HG02571 (cell line): ENCODE data around the gene TMED8.
"Not testable (repeated sequence)": the region's sequence is repeated elsewhere in the genome, so short reads cannot be mapped to it uniquely, and the experiment has no call there.

Experiments used
- ATAC-seq: cut with Tn5 transposase; IDR thresholded peaks from one replicate; pipeline ENCODE4 v1.9.1; 2021; ENCODE audit warnings: mild to moderate bottlenecking, moderate library complexity; ENCODE audit not compliant: unreplicated experiment

Gene TMED8

DNA sequence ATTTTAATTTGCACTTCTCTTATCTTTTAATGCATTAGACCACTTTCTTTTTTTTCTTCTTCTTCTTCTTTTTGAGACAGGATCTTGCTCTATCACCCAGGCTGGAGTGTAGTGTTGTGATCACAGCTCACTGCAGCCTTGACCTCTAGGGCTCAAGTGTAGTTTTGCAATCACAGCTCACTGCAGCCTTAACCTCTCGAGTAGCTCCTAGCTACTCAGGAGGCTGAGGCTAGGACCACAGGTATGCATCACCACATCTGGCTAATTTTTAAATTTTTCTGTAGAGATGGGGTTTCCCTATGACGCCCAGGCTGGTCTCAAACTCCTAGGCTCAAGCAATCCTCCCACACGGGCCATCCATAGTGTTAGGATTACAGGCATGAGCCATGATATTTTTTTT, 12.7 kb downstream of the TMED8 start:
- no peak for ATAC-seq

DNA sequence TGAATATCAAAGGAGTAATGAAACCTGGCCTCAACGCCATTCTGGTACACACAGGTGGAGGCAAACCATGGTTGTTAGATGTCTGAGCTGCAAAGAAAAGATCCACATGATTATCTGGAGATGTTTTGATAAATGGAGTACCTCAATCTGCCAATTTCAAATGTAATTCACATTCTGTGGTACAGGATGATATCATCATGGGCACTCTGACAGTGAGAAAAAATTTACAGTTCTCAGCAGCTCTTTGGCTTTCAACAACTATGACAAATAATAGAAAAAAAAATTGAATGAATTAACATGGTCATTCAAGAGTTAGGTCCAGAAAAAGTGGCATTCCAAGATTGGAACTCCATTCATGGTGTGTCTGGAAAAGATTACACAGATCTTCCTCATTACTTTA, 17.3 kb downstream of the TMED8 start:
- ATAC-seq = no peak

DNA sequence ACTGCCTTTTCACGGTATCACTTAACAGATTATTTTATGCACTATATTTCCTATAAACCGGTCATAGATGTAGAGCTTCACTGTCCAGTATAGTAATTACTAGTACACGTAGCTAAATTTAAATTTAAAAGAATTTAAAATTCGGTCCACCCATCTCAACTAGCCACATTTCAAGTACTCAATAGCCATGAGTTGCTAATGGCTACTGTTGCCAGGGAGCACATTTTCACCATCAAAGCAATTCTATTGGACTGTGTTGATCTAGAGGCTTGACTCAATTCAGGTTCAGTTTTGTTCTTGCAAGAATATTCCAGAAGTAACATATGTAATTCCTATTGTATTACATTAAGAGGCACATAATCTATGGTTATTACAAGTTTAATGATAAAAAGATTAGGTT, 20.0 kb downstream of the TMED8 start:
- no peak for ATAC-seq

DNA sequence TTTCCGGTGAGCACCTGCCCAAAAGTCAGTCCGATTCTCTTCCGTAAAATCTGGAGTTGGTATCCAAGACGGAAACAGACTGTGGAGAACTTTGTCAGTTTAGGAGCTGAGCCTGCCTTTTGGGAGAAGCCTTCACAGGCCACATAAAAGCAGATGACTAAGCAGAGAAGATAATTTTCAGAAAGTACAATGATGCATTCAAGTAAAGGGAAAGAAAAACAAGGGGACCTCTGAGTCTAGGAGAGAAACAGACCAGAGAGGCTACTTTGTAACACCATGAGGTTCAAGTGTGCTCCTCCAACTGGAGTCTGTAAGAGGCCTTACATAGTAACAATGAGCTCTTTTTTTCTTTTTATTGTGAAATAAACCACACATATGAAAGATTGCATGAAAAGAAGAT, 21.1 kb downstream of the TMED8 start:
- no peak for ATAC-seq

DNA sequence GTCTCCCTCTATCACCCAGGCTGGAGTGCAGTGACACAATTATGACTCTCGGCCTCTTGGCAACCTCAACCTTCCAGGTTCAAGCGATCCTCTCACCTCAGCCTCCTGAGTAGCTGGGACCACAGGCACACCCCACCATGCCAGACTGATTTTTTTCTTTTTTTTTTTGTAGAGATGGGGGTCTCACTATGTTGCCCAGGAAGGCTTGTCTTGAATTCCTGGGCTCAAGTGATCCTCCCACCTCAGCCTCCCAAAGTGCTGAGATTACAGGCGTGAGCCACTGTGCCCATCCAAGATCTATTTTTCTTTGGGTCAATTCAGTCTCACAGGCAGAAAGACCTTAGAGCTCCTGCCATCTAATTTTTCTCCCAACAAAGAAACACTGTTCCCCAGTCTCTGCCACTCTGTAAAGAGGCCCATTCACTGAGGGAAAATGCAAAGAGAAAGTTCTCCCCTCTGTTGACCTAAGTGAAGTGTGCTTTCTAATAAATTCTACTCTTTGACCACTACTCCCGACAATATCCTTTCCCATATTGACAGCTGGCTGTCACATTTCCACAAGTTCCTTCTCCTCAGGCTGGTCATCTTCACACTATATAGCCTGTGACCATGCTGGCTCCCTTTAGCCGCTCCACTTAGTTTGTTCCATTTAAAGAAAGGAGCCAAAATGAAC, 23.3 kb downstream of the TMED8 start:
- ATAC-seq = no peak

DNA sequence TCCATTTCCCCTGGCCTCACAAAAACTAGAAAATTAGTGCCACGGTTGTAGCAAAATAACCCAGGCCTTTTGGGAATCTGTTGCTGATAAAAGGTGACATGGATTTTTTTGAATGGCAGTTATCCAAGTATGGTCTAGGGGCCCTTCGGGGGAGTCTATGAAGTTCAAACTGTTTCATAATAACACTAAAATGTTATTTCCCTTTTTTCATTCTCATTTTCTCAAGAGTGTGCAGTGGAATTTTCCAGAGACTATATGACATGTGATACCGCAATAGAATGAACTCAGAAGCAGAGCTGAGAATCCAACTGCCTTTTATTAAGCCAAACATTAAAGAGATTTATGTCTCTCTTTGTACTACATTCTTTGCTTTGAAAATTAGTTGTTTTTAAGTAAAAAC, 29.1 kb downstream of the TMED8 start:
- ATAC-seq = no peak

DNA sequence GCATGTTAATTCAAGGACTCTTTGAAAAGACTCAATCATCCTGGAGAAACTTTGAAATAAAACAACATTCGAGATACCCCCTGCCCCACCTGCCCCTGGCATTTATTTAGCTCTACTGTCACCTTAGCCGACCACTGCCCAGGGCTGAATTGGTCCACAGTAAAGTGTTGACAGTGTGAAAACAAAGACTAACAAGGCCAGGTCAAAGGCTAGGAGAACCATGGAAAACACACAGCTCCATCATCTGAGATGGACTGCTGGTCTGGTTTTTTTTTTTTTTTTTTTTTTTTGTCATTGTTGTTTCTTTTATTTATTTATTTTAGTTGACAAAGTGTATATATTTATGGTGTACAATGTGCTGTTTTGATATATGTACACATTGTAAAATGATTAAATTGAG, 30.4 kb downstream of the TMED8 start:
- ATAC-seq = no peak

DNA sequence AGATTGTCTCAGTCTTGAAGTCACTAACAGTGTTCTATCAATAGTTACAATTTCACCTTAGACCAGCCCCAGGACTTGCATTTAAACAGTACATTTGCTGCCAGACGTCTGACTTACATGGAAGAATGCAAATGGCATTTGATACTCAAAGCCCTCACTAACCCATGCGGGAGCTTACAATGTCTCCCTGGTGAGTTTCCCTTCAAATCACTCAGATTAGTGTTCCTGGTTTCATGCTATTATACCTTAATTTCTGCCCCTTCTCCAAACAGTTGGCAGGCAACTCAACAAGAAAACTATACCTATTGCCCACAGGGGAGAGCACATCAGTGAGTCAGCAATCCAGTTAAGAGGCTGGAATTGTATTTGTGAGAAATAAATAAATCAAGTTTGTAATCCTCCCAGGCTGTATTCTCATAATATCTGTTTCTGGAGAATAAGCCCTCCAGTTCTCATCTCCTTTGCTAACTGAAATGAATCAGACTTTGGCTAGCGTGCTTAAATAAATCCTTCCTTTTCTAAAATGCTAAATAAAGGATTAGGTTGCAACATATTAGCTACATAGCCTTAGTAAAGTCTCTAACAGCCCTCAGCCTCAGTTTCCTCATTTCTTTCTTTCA, 32.4 kb downstream of the TMED8 start:
- ATAC-seq = no peak

DNA sequence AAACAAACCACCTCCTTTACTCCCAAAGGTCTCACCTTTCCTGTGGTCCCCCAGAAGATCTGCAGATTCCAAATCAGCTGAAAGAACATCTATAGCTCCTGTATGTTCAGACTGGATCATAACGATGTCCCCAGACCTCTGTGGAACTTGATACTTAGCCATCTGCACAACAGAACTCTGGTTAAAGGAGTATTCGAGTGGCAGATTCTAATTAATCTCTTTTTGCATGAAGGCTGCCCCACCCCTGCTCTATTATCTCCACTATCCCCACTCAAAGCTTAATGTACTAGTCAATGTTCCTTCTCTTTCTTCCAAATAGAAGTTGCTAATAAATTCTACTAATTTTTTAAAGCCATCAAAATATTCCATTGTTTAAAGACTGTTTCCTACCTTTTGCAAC, 33.2 kb downstream of the TMED8 start:
- no peak for ATAC-seq

DNA sequence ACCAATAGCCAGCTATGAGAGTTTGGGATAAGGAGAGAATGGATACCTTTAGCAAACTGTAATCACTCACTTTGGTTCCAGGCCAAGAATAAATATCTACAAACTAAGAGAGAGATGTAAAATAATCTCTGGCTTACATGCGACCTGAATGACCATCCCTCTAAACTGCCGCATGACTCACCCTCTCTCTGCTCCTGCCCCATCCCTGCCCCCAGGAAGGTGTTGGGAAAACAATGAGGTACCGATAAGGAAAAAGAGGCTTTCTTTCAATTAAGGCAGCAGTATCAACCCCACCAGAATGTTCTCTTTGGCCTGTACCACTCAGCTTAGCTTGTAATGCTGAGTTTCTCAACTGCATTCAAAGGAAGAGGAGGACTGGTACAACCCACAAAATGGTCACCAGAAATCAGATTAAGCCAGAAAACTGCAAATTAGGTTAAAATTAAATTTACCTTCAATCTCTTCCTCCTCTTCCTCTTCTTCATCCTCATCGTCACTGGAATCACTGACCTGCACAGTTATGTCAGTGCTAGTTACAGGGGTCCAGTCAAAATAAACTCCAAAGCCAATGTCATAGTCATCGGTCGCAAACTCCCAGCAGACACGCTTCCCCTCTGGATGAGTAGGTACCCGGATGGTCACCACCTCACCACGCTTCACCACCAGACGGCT, 34.0 kb downstream of the TMED8 start:
- no peak for ATAC-seq

DNA sequence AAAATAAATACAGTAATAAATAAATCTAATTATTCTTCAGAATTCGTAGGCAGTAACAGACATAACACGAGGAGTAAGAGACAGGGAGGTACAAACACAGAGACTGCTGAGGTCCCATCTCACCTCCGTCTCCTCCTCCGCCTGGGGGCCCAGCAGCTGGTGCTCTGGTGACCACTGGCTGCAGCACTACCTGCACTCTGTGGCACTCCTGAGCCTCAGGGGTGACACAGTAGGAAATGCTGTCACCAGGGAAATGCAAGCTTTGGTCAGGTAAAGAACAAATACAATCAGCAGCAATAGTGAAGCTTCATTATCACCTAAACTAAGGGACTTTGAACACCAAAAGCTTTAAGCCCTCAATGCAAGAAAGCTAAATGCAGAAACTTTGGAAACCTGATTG, 36.5 kb downstream of the TMED8 start:
- ATAC-seq = no peak

DNA sequence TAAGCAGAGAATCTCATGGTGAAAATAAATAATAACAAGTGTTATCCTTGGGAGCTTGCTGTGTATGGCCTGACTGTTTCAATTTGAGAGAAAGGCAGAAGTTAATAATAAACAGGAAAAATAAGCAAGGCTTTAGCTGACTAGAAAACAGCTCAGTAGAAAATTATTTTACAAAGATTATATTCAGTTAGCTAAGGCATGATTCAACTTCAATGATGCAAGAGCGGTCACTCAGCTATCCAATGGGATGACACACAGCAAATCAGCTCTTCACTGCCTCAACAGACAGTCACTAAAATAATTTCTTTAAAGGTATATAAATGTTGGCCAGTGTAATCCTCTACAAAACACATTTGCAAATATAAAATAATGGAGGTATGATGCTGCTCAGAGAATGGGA, 37.5 kb downstream of the TMED8 start:
- no peak for ATAC-seq

DNA sequence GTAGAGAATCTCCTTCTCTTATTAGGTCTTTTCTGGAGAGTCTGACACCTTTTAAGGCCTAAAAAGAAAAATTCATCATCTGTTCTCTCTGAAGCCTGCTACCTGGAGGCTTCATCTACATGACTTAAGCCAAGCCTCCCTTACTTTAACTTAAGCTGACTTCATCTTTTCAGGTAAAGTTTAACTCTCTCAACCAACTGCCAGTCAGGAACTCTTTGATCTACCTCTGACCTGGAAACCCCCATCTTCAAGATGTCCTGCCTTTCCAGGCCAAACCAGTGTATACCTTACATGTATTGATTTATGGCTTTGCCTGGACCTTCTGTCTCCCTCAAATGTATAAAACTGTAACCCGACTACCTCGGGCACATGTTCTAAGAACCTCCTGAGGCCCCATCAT, 38.6 kb downstream of the TMED8 start:
- ATAC-seq = no peak

DNA sequence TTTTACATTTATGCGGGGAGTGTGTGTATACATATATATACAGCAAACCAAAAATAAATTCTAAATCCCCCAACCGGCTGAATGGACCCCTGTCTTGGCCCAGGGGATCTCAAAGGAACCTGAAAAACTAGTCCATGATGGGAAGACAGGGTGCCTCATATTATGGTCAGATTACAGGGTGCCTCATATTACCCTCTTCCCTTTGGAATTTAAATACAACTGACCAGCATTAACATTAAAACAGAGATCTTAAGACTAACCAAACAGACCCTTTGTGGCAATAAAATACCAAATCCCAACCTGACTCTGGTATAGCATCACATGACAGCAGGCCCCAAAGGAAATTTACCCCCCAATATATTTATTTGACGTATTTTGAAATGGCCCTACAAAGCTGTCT, 39.0 kb downstream of the TMED8 start:
- no peak for ATAC-seq

DNA sequence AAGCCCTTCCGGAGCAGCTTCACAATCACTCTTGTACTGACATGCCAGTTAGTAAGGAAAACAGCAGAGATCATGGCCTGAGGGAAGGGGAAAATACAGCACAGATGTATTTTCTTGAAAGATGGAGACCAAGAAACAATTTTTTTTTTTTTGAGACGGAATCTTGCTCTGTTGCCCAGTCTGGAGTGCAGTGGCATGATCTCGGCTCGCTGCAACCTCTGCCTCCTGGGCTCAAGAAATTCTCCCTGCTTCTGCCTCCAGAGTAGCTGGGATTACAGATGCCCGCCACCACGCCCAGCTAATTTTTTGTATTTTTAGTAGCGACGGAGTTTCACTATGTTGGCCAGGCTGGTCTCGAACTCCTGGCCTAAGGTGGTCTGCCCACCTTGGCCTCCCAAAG, 39.6 kb downstream of the TMED8 start:
- ATAC-seq = not testable (repeated sequence)

DNA sequence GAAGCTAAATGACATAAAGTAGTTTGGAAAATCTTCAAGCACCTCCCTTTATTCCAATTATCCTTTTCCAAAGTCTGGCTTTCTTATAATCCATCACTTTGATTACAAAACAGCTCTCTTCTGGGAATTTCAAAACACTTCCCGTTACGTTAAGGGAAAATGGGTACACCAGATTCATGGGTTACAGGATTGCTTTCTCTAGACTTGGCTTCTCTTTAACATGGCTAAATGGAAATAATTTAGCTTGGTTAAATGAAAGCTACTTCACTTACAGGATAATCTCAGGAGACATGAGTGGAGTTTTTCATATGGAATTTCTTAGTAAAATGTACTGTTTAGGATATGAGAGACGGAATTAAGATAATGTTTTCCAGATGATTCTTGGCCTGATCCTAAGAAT, 41.3 kb downstream of the TMED8 start:
- no peak for ATAC-seq

DNA sequence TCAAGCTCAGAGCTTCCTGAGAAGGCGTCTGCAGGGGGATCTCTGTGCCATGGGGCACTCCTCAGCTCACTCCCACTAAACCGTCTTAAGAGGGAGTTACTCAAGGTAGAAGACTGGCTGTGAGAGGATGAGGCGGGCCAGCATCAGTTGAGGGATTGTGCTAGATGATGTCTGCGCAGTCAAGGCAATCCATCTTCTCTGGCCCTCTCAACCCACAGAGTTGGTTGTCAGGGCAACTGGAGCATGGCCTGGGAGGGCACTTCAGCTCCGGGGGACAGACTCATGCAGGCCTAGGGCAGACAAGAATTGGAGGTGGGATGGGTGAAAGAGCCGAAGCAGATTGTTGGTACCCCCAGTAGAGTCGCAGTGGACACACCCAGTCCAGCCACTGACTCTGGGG, 47.0 kb downstream of the TMED8 start:
- ATAC-seq = no peak

DNA sequence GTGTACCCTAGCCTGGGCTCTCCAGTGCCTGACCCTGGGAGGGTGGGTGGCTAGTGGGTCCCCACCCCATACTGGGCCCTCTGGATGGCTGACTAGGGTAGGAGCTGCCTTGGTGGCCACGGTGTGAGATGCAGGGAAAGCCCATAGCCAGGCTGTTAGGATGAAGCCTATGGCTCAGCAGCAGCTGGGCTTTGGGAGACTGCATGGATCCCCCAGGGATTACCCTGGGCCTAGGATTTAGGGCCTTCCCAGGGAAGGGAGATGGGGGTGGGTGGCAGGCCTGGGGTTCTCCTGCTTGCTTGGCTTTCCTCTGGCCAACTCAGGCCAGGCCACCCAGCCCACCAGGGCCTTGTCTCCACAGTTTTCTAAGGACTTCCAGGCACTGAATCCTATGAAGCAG, 49.8 kb downstream of the TMED8 start:
- ATAC-seq = no peak

DNA sequence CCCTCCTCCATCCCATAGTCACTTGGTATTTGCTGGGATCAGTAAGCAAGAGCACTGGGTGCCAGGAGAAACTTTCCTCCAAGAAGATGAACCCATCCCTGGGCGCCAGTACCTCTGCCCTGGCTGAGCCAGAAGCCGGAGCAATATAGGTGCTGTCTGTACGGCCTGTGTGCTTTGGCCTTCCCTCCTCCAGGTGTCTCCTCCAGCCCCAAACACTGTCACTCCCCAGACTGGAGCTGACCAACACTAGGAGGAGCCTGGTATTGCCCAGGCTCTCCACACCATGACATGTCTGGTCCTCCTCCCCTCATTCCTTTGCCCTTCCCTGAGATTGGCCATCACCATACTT, 51.2 kb downstream of the TMED8 start:
- no peak for ATAC-seq

DNA sequence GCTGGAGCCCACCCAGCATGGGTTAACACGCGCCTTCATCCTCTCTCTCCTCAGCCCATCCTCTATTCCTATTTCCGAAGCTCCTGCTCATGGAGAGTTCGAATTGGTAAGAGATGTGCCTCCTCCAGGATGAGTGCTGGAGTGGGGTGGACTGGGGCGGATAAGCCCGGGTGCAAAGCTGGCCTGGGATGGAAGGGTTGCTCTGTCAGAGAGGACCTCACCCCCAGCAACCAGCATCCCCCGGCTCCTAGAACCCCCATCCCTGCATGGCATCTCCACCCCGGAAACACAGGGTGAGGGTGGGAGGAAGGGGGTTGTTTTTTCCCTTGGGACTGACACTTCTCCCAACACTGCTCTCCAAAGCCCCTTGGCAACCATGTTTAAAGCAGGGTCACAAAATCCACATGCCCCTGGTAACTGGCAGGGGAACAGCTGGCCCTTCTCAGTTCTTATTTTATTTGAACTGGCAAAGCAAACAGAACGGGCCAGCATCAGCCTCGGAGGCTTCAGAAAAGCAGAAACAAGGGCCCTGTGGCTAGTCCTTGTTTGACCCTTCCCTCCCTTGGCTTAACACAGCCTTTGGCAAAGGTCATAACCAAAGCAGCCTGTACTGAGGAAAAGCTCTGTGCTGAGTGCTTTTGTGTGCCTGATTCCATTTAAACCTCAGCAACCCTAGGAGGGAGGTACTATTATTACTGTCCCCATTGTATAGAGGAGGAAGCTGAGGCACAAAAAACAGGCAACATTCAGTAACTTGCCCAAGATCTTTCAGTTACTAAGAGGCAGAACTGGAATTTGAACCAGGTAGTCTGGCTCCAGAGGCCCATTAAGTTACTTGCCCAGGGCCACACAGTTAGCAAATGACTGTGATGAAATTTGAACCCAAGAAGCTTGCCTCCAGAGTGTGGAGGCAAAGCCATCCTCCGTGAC, 51.8 kb downstream of the TMED8 start:
- ATAC-seq = no peak

DNA sequence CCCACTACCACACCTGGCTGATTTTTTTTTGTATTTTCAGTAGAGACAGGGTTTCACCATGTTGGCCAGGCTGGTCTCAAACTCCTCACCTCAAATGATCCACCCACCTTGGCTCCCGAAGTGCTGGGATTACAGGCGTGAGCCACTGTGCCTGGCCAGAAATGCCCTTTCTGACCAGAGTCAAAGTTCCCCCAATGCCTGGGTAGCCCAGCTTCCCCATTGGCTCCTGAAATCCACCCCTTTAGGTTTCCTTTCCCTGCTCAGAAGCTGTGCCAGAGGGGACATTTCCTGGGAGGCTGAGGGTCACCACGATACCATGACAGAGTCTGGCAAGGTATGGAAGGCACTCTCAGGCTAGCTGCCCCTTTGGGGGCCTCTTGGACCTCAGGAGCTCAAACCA, 52.6 kb downstream of the TMED8 start:
- no peak for ATAC-seq

DNA sequence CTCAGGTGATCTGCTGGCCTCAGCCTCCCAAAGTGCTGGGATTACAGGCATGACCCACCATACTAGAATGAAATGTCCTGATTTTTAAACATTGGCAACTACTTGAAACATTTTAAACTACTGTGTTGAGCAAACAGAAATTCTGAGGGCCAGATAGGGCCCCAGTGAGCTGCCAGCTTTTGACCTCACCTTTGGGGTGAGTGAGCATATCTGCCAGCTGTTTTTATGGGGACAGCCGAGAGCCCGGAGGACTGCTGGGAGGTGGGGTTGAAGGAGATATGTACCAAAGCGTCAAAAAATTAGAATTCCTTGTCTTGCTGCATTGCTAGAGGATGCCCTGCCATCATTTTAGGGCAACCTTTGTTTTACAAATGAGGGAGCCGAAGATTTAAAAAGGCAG, 53.3 kb downstream of the TMED8 start:
- ATAC-seq = no peak
